CD4-positive, alpha-beta T cell treated with Interleukin-6 for 4 hours (primary cell): ENCODE data around the gene DNAJC1.
"Not testable (repeated sequence)": the region's sequence is repeated elsewhere in the genome, so short reads cannot be mapped to it uniquely, and the experiment has no call there.

ENCODE experiments used
- DNase-seq: peaks from one replicate; pipeline ENCODE4 v3.0.0-alpha.2; 2020; ENCODE audit warnings: mixed read lengths

DNAJC1 gene

DNA sequence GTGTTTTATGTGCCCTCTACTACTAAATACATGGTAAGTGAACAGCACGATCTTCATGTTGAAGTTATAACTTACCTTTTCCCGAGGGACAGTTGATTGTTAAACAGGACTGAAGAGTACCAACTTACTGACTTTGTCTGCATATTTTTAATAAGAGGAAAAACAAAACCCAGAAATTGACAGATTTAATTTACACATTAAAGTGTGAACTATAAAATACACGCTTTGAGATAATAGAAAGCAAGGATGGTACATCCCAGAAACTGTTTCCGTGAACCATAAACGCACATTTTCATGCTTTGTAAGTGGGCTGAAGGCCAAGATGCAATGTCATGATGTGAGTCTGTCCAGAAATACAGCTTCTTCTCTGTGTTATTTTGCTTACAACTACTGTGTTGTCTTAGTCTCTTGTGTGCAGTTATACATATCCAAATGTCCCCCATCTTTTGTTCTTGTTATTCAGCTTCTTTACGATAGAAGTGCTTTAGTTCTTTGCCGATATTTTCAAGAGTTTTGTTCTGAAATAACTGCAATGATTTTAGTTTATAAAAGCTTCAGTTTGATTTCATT is 279.4 kb downstream of the DNAJC1 start:
- no peak for DNase-seq

- DNase-seq = no peak
Measured at GRCh38 chr10:21722209-21722608, 281.3 kb downstream of the DNAJC1 start.

- DNase-seq = no peak
Measured at GRCh38 chr10:21721000-21721665, 282.4 kb downstream of the DNAJC1 start.

GRCh38 chr10:21720090-21720489 is 283.4 kb downstream of the DNAJC1 start:
- no peak for DNase-seq

- no peak for DNase-seq
Measured at GRCh38 chr10:21719502-21719901, 284.0 kb downstream of the DNAJC1 start.

GRCh38 chr10:21717437-21718054 is 286.0 kb downstream of the DNAJC1 start:
- not testable (repeated sequence) for DNase-seq

DNA sequence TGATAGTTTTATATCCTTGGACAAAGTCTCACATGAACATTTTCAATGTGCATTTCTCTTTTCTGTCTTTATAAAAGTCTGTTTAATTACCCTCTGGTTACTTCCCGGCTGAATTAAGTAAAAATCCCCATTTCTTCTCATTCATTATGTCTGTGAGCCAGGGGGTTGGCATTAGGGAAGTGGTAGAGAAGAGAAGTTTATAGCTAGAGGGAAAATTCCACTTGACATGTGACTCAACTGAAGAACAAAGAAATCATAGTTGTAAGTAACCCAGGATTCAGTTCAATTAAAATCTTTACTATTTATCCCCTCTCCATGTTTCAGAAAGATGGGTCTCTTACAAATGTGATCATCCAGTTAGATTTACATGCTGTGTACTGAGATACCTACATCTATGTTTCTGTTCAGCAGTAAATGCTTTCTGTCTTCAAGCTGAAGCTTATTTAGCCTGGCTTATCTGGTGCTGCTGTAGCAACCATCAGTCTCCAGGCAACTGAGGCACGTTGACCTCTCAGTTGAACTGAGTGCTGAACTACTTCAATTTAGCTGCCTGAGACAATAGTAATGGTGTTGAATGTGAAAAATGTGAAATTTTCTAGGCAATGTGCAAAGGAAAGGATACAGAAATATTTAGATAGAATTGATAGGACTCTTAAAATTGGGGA is 287.9 kb downstream of the DNAJC1 start:
- DNase-seq = no peak

- no peak for DNase-seq
Measured at GRCh38 chr10:21712975-21713374, 290.6 kb downstream of the DNAJC1 start.

DNA sequence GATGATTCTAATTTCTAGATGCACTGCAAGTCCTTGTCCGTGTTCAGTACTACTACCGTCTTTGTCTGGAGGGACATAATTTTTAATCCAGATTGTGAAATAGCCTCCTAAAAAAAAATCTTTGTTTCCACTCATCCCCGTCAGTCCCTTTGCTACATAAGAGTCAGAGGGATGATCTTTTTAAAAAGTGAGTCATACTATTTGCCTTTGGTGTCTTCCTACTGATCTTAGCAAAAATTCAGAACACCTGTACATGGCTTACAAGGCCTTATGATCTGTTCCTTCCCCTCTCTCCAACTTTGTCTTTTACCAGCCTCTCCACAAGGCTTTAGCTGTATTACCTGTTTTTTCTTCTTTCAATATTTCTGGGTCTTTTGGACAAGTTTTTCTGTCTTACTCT is 296.0 kb downstream of the DNAJC1 start:
- no peak for DNase-seq
